H1 (cell line): ENCODE data around the gene UFD1. TPM values are rescaled to one million over a fixed set of nuclear protein-coding genes. Genes with fewer than 3 reads are reported as not detected.
A peak's percentile ranks its signal among the peaks of the same experiment; 100 is the strongest.

ENCODE experiments used
- CTCF ChIA-PET: fragments of 300-600 bp; sonication (Branson Sonifier 250); formaldehyde crosslinking; loops from one replicate; lab custom pipeline; 2021; ENCODE audit not compliant: partially characterized antibody; lab: Charles Lee
- POLR2A ChIA-PET: fragments of 300-600 bp; sonication (Branson Sonifier 250); formaldehyde crosslinking; loops from one replicate; lab custom pipeline; 2021; ENCODE audit warnings: inconsistent platforms; ENCODE audit not compliant: partially characterized antibody; lab: Charles Lee
- DNase-seq, 2 experiments: peaks; one replicate each; pipeline versions ENCODE4 v3.0.0 to v3.0.0-alpha.2; 2010 to 2022; ENCODE audit warnings: low spot score in 2 of 2, low read depth in 1 of 2, mixed read lengths in 1 of 2
- FAIRE-seq: peaks from 2 replicates; lab custom pipeline; 2011; peaks lifted over from hg19 to GRCh38; lab: Jason Lieb, UNC
- H2AFZ ChIP-seq: 2 replicates; pipeline ENCODE4 v1.8.1; 2012; ENCODE audit warnings: low read length, inconsistent platforms
- H2AK5ac ChIP-seq: 2 replicates; pipeline ENCODE4 v1.6.1; 2013; ENCODE audit warnings: low read depth, low read length
- H2BK120ac ChIP-seq: replicated peaks from 2 replicates; pipeline ENCODE3; 2013; ENCODE audit warnings: low read depth, low read length, inconsistent platforms
- H2BK12ac ChIP-seq: 2 replicates; pipeline ENCODE4 v1.6.1; 2013; ENCODE audit warnings: low read depth, low read length
- H2BK15ac ChIP-seq: 2 replicates; pipeline ENCODE4 v1.6.1; 2013; ENCODE audit warnings: low read length
- H2BK20ac ChIP-seq: 2 replicates; pipeline ENCODE4 v1.6.1; 2013; ENCODE audit warnings: low read length
- H2BK5ac ChIP-seq: 2 replicates; pipeline ENCODE4 v1.6.1; 2013; ENCODE audit warnings: low read depth, low read length
- H3K14ac ChIP-seq: 2 replicates; pipeline ENCODE4 v1.6.1; 2013; ENCODE audit warnings: inconsistent platforms; ENCODE audit not compliant: insufficient read length
- H3K18ac ChIP-seq: 2 replicates; pipeline ENCODE4 v1.6.1; 2013; ENCODE audit warnings: low read length; ENCODE audit errors: extremely low read depth
- H3K23ac ChIP-seq: 2 replicates; pipeline ENCODE4 v1.6.1; 2013; ENCODE audit warnings: inconsistent platforms; ENCODE audit not compliant: insufficient read length
- H3K23me2 ChIP-seq: 2 replicates; pipeline ENCODE4 v1.6.1; 2013; ENCODE audit warnings: low read depth, low read length
- H3K27ac ChIP-seq: 2 replicates; pipeline ENCODE4 v1.6.1; 2011; ENCODE audit warnings: low read depth, low read length, inconsistent platforms
- H3K27me3 ChIP-seq, 4 experiments: replicated peaks in 1 of 4; 1 replicate in 1 of 4; 2 replicates in 3 of 4; pipeline versions ENCODE4 v1.6.1 to v1.8.1; 2011 to 2013; ENCODE audit warnings: low read length in 3 of 4, mild to moderate bottlenecking in 3 of 4, inconsistent platforms in 2 of 4, mixed read lengths in 2 of 4, moderate library complexity in 1 of 4; ENCODE audit not compliant: control insufficient read depth in 3 of 4, insufficient read depth in 3 of 4; ENCODE audit errors: extremely low read depth in 1 of 4
- H3K36me3 ChIP-seq, 4 experiments: 2 replicates each; pipeline versions ENCODE4 v1.6.1 to v1.8.1; 2011 to 2013; ENCODE audit warnings: mild to moderate bottlenecking in 4 of 4, low read length in 3 of 4, moderate library complexity in 2 of 4, control low read depth in 1 of 4, inconsistent platforms in 1 of 4; ENCODE audit not compliant: insufficient read depth in 4 of 4, control insufficient read depth in 2 of 4
- H3K4ac ChIP-seq: replicated peaks from 2 replicates; pipeline ENCODE3; 2013; ENCODE audit warnings: low read length, low read depth, mixed read lengths, inconsistent platforms; ENCODE audit not compliant: insufficient read length
- H3K4me1 ChIP-seq, 4 experiments: replicated peaks in 1 of 4; 1 replicate in 1 of 4; 2 replicates in 3 of 4; pipeline versions ENCODE4 v1.6.1 to v1.8.1; 2011 to 2013; ENCODE audit warnings: low read length in 3 of 4, inconsistent platforms in 2 of 4, mixed read lengths in 1 of 4; ENCODE audit not compliant: insufficient read depth in 4 of 4, control insufficient read depth in 3 of 4
- H3K4me2 ChIP-seq, 2 experiments: 2 replicates each; pipeline versions ENCODE4 v1.6.1 to v1.8.1; 2011 to 2013; ENCODE audit warnings: low read depth in 2 of 2, low read length in 2 of 2, control low read depth in 1 of 2, inconsistent platforms in 1 of 2, mild to moderate bottlenecking in 1 of 2; ENCODE audit not compliant: insufficient read depth in 1 of 2
- H3K4me3 ChIP-seq, 4 experiments: fragments of 200-600, 300-600 bp in 1 of 4; sonication (generic), shearing (Covaris generic), sonication (Bioruptor Twin) in 1 of 4; 2 replicates each; pipeline versions ENCODE4 v1.5.1 to v1.8.1; 2011 to 2016; ENCODE audit warnings: low read length in 4 of 4, low read depth in 3 of 4, control low read depth in 2 of 4, inconsistent platforms in 2 of 4, mild to moderate bottlenecking in 2 of 4, mixed read lengths in 1 of 4, moderate library complexity in 1 of 4; ENCODE audit not compliant: insufficient read depth in 2 of 4; ENCODE audit errors: extremely low read depth in 1 of 4
- H3K56ac ChIP-seq: replicated peaks from 2 replicates; pipeline ENCODE3; 2013; ENCODE audit warnings: low read depth, mild to moderate bottlenecking, mixed read lengths, low read length, inconsistent platforms; ENCODE audit not compliant: insufficient read length
- H3K79me1 ChIP-seq: 2 replicates; pipeline ENCODE4 v1.6.1; 2013; ENCODE audit warnings: low read depth, low read length, control low read depth
- H3K79me2 ChIP-seq, 2 experiments: 2 replicates each; pipeline versions ENCODE4 v1.6.1 to v1.8.1; 2012 to 2013; ENCODE audit warnings: low read length in 2 of 2, mild to moderate bottlenecking in 2 of 2, inconsistent platforms in 1 of 2; ENCODE audit not compliant: insufficient read depth in 2 of 2, control insufficient read depth in 1 of 2
- H3K9ac ChIP-seq, 4 experiments: replicated peaks in 1 of 4; 1 replicate in 1 of 4; 2 replicates in 3 of 4; pipeline versions ENCODE4 v1.6.1 to v1.8.1; 2011 to 2013; ENCODE audit warnings: low read depth in 3 of 4, low read length in 3 of 4, control low read depth in 2 of 4, mild to moderate bottlenecking in 2 of 4, moderate library complexity in 2 of 4, inconsistent platforms in 1 of 4; ENCODE audit errors: extremely low read depth in 1 of 4
- H3K9me3 ChIP-seq, 2 experiments: 2 replicates each; pipeline versions ENCODE4 v1.6.1 to v1.8.1; 2012 to 2013; ENCODE audit warnings: mild to moderate bottlenecking in 2 of 2, moderate library complexity in 2 of 2, control low read depth in 1 of 2, inconsistent platforms in 1 of 2, low read depth in 1 of 2, low read length in 1 of 2, mixed read lengths in 1 of 2; ENCODE audit not compliant: insufficient read depth in 2 of 2
- H4K20me1 ChIP-seq, 2 experiments: replicated peaks in 1 of 2; 2 replicates each; pipeline versions ENCODE3 to v1.8.1; 2011 to 2013; ENCODE audit warnings: inconsistent platforms in 2 of 2, low read length in 2 of 2, mild to moderate bottlenecking in 1 of 2; ENCODE audit not compliant: insufficient read depth in 2 of 2, control insufficient read depth in 1 of 2
- H4K5ac ChIP-seq: 2 replicates; pipeline ENCODE4 v1.6.1; 2013; ENCODE audit warnings: low read length, low read depth, mixed read lengths, inconsistent platforms; ENCODE audit not compliant: insufficient read length
- H4K8ac ChIP-seq: 2 replicates; pipeline ENCODE4 v1.8.0; 2013; ENCODE audit warnings: mild to moderate bottlenecking, moderate library complexity, low read length, inconsistent platforms; ENCODE audit not compliant: insufficient read depth; ENCODE audit errors: extremely low read depth
- H4K91ac ChIP-seq: replicated peaks from 2 replicates; pipeline ENCODE3; 2013; ENCODE audit warnings: low read length, mixed read lengths, inconsistent platforms; ENCODE audit not compliant: insufficient read length
- CHD1 ChIP-seq: IDR thresholded peaks from 2 replicates; pipeline ENCODE4 v1.6.1; 2012; ENCODE audit warnings: low read depth, low read length, improper control_type of control experiment
- MAFK ChIP-seq: IDR thresholded peaks from 2 replicates; pipeline ENCODE4 v1.6.1; 2012; ENCODE audit warnings: low read depth, mild to moderate bottlenecking, improper control_type of control experiment, low read length
- TBP ChIP-seq: IDR thresholded peaks from 2 replicates; pipeline ENCODE4 v1.6.1; 2011; ENCODE audit warnings: low read depth, low read length, improper control_type of control experiment
- WGBS, 2 experiments: shearing (Covaris generic) in 1 of 2; methylation state at CpG; one replicate each; pipeline versions ENCODE4 v1.1.6 to v1.1.7; 2013 to 2015; ENCODE audit warnings: low lambda C conversion rate in 2 of 2, mixed read lengths in 2 of 2, inconsistent platforms in 1 of 2, low coverage in 1 of 2, missing lambda C conversion rate in 1 of 2; ENCODE audit not compliant: insufficient replicate concordance in 2 of 2, insufficient coverage in 1 of 2, insufficient read length in 1 of 2; ENCODE audit errors: extremely low coverage in 1 of 2, missing lambda C conversion rate in 1 of 2; 5-methylcytosine and 5-hydroxymethylcytosine counted together
- polyA plus RNA-seq, 7 experiments: library from polyadenylated mRNA; depleted of rRNA in 3 of 7; stranded (reverse) in 5 of 7; unstranded in 2 of 7; fragments of >200 nt in 5 of 7; fragments of 200-250 nt in 2 of 7; gene quantifications; 1 replicate in 5 of 7; 2 replicates in 1 of 7; 4 replicates in 1 of 7; pipeline versions ENCODE4 v1.2.1 to v1.2.3, GENCODE V29; 2011 to 2013; ENCODE audit warnings: missing spikeins in 2 of 7, mixed read lengths in 2 of 7
- total RNA-seq: library from RNA; stranded (reverse); fragmentation: NEBNext Ultra II Directional; extraction: Animal tissue kit (Norgen Biotek cat#: 25700); gene quantifications from 2 replicates; pipeline ENCODE4 v1.2.1, GENCODE V29; 2021

Gene UFD1
- total and polyA plus RNA-seq, 2 of the 8 experiments (the other 6 are each of a cell fraction or from before 2014, with no cell fraction given), result 74.6 to 116 TPM

- Histone ChIP-seq H3K56ac (no peak overlapping the region), H3K4me2 (peak overlapping the region; percentile 90 to 97), H2BK12ac (no peak overlapping the region), H3K4me3 (peak overlapping the region in 1 of 4 experiments; percentile 61; a peak in 2 of 8 replicates), H2BK120ac (no peak overlapping the region), H3K14ac (no peak overlapping the region), H2AFZ (no peak overlapping the region), H2BK20ac (no peak overlapping the region), H2AK5ac (no peak overlapping the region), H3K23ac (no peak overlapping the region), H3K27me3 (peaks cover 0 to 45% (median 35%) of the 10 kb centered on the region in 4 experiments; a peak in 6 of 7 replicates), H3K79me2 (no peaks in the 10 kb centered on the region), H4K8ac (no peak overlapping the region; the same call in 1 of the 2 replicates), H4K5ac (no peak overlapping the region), H2BK5ac (no peak overlapping the region), H3K36me3 (peaks cover 0 to 3% (median 0%) of the 10 kb centered on the region in 4 experiments; a peak in 3 of 8 replicates), H3K4me1 (peaks cover 0 to 15% (median 13%) of the 10 kb centered on the region in 4 experiments; a peak in 6 of 7 replicates), H3K18ac (no peak overlapping the region), H3K9ac (no peak overlapping the region), H4K91ac (no peak overlapping the region), H3K23me2 (peaks cover 16% of the 10 kb centered on the region; the same call in 1 of the 2 replicates), H3K9me3 (no peaks in the 10 kb centered on the region), H3K4ac (no peak overlapping the region), H2BK15ac (no peak overlapping the region), H4K20me1 (peaks cover 0 to 19% of the 10 kb centered on the region in 2 experiments), H3K79me1 (no peaks in the 10 kb centered on the region), H3K27ac (no peak overlapping the region)
- CTCF ChIA-PET, result interaction anchor here (0.8 to 1.3 kb wide), 6 partner anchors 12 to 110 kb away, joined by 3 to 5 read pairs (median 3); no protein-coding TSS in a partner anchor
- WGBS, 2 experiments, result 66% methylated on average over 16 of the region's 16 CpGs; no CpG with 5 or more reads in 1 of the 2 experiments
- DNase-seq (no peak), FAIRE-seq (no peak)
- POLR2A ChIA-PET, result interaction anchor here (0.9 to 1.5 kb wide), 4 partner anchors 15 to 130 kb away, joined by 3 read pairs; partner anchors contain the start of genes CDC45 and UFD1
- TF ChIP-seq TBP, result no peak
- no peak for TF ChIP-seq CHD1
- TF ChIP-seq MAFK, result no peak
Measured at GRCh38 chr22:19522190-19522880, 43.3 kb upstream of the UFD1 start.
